ENCODE results near the gene STXBP5L. TPM values are rescaled to one million over a fixed set of nuclear protein-coding genes. Genes with fewer than 3 reads are reported as not detected.

The STXBP5L gene
- total RNA-seq, 1 donor from 2014 or later: 2.3 TPM

DNA sequence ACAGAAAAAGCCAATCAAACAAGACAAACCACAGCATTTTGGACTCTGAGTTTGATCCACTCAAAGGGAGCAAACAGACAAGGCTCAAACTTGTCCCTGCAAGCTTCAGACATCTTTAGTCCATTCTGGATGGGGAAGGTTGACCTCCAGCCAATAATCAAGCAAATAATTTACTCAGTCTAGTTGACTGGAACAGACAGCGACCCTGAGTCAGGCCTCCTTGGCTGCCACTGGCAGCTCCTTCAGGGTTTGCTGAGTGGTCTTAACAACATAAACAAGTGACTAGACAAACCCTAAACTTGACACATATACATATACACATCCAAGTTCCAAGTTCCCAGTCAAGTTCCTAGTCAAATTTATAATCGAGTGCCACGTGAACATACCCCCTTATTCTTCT is 323.9 kb downstream of the STXBP5L start:
- H4K20me1 ChIP-seq (ENCODE audit: low read depth): no peaks in the 10 kb centered on the region
- TF ChIP-seq EZH2phosphoT487 (IDR thresholded peaks at IDR 0.05) (no peak), EZH2 (IDR thresholded peaks at IDR 0.05) (no peak)
- TF ChIP-seq, protein P1, sequence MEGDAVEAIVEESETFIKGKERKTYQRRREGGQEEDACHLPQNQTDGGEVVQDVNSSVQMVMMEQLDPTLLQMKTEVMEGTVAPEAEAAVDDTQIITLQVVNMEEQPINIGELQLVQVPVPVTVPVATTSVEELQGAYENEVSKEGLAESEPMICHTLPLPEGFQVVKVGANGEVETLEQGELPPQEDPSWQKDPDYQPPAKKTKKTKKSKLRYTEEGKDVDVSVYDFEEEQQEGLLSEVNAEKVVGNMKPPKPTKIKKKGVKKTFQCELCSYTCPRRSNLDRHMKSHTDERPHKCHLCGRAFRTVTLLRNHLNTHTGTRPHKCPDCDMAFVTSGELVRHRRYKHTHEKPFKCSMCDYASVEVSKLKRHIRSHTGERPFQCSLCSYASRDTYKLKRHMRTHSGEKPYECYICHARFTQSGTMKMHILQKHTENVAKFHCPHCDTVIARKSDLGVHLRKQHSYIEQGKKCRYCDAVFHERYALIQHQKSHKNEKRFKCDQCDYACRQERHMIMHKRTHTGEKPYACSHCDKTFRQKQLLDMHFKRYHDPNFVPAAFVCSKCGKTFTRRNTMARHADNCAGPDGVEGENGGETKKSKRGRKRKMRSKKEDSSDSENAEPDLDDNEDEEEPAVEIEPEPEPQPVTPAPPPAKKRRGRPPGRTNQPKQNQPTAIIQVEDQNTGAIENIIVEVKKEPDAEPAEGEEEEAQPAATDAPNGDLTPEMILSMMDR (IDR thresholded peaks at IDR 0.05): no peak
- H3K4me2 ChIP-seq: no peak overlapping the region
- H3K27ac ChIP-seq: no peak overlapping the region
- no peaks in the 10 kb centered on the region for H3K4me1 ChIP-seq
- H3K36me3 Mint-ChIP-seq: no peaks in the 10 kb centered on the region
- DNase-seq (ENCODE audit: low spot score): no peak
- no peak overlapping the region for H3K27ac Mint-ChIP-seq
- no peak overlapping the region for H2AFZ ChIP-seq (replicated peaks)
- H3K27me3 Mint-ChIP-seq (ENCODE audit: insufficient read depth, low read depth): no peaks in the 10 kb centered on the region
- H3K4me1 Mint-ChIP-seq: peaks cover 7% of the 10 kb centered on the region
- H3K9me3 Mint-ChIP-seq: no peaks in the 10 kb centered on the region
- H3K9ac ChIP-seq: no peak overlapping the region
- no peaks in the 10 kb centered on the region for H3K9me3 ChIP-seq (ENCODE audit: low read depth)
- no peaks in the 10 kb centered on the region for H3K79me2 ChIP-seq (ENCODE audit: low read depth)
- no peak overlapping the region for H3K4me3 ChIP-seq
- H3F3A ChIP-seq (ENCODE audit: low read depth): no peaks in the 10 kb centered on the region
- H3K36me3 ChIP-seq: no peaks in the 10 kb centered on the region
- no peaks in the 10 kb centered on the region for H3K27me3 ChIP-seq
- H3K4me3 Mint-ChIP-seq: no peak overlapping the region

DNA sequence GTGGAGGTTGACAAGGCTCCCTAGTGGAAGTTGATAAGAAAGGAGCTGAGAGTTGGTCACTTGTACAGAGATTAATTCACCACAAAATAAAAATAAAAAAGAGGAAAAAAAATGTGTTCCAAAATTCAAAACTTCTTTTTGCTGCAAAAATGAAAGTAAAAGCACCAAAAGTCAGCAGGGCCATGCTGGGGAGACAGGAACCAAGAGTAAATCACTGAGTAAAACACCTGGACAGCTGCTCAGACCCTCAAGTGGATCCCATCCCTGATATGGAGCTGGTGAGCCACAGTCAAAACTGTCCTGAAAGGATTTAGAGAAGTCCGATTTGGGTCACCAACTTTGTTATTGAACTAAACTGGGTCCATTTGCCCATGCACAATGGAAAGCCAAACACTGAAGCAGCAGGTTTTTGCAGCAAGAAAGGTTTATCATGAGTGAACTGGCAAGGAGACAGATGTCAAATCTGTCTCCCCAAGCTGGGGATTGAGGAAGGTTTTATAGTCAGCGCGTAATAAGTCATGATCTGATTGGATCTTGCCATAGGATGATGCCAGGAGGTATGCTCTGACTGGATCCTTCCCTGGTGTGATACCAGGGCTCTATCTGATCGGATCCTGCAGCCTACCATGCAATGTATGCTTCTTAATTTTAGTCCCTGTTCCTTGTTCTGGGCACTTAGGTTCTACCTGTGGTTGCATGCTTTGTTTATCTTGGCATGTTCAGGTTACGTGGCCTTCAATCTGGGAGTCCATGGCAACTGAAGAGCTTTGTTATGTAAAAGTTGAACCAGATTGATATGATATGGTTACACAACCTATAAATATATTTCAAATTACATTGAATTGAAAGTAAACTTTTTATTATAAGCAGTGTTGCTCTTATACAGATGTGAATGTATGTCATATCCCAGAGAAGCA is 324.6 kb downstream of the STXBP5L start:
- no peak for TF ChIP-seq EZH2phosphoT487 (IDR thresholded peaks at IDR 0.05)
- TF ChIP-seq EZH2 (IDR thresholded peaks at IDR 0.05): no peak
- TF ChIP-seq, protein P1 (IDR thresholded peaks at IDR 0.05): peak; percentile 17

DNA sequence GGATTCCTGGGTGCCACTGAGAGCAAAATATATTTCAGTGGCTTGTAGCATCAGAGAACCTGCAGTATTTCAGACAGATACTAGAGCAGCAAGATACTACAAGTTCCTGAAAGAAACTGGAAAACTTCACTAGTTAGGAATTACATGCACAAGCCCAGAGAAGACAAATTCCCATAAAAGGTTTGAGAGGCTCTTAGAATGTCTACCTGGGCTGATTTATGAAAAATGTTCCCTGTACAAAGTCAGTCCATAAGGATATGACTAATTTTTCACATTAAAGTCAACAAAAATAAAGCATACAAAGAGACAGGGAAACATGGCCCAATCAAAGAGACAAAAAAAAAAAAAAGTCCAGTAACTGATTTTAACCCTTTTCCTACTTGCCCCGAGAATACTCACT is 335.2 kb downstream of the STXBP5L start:
- Histone ChIP-seq H3K79me2 (ENCODE audit: low read depth) (no peaks in the 10 kb centered on the region), H3K9me3 (ENCODE audit: low read depth) (no peaks in the 10 kb centered on the region), H2AFZ (replicated peaks) (no peak overlapping the region), H3K4me1 (no peaks in the 10 kb centered on the region), H3K4me2 (no peak overlapping the region), H3K27me3 (no peaks in the 10 kb centered on the region), H3F3A (ENCODE audit: low read depth) (no peaks in the 10 kb centered on the region), H3K27ac (no peak overlapping the region), H4K20me1 (ENCODE audit: low read depth) (no peaks in the 10 kb centered on the region), H3K9ac (no peak overlapping the region), H3K4me3 (no peak overlapping the region), H3K36me3 (no peaks in the 10 kb centered on the region)
- H3K4me1 Mint-ChIP-seq: peaks cover 14% of the 10 kb centered on the region
- H3K27ac Mint-ChIP-seq: no peak overlapping the region
- TF ChIP-seq, protein P1 (IDR thresholded peaks at IDR 0.05): no peak
- no peak for TF ChIP-seq EZH2phosphoT487 (IDR thresholded peaks at IDR 0.05)
- TF ChIP-seq EZH2 (IDR thresholded peaks at IDR 0.05): no peak
- no peaks in the 10 kb centered on the region for H3K27me3 Mint-ChIP-seq (ENCODE audit: insufficient read depth, low read depth)
- no peak overlapping the region for H3K4me3 Mint-ChIP-seq
- H3K9me3 Mint-ChIP-seq: no peaks in the 10 kb centered on the region
- no peaks in the 10 kb centered on the region for H3K36me3 Mint-ChIP-seq
- no peak for DNase-seq (ENCODE audit: low spot score)

More for the DNA sequence above, 324.6 kb downstream of the STXBP5L start:
- H3F3A ChIP-seq (ENCODE audit: low read depth): no peaks in the 10 kb centered on the region
- no peaks in the 10 kb centered on the region for H3K27me3 ChIP-seq
- DNase-seq (ENCODE audit: low spot score): no peak
- H3K36me3 ChIP-seq: no peaks in the 10 kb centered on the region
- Mint-ChIP-seq H3K4me3 (no peak overlapping the region), H3K9me3 (no peaks in the 10 kb centered on the region), H3K27ac (no peak overlapping the region), H3K27me3 (ENCODE audit: insufficient read depth, low read depth) (no peaks in the 10 kb centered on the region), H3K36me3 (no peaks in the 10 kb centered on the region), H3K4me1 (peaks cover 7% of the 10 kb centered on the region)
- no peak overlapping the region for H2AFZ ChIP-seq (replicated peaks)
- no peaks in the 10 kb centered on the region for H3K79me2 ChIP-seq (ENCODE audit: low read depth)
- H3K9ac ChIP-seq: no peak overlapping the region
- H3K9me3 ChIP-seq (ENCODE audit: low read depth): no peaks in the 10 kb centered on the region
- no peaks in the 10 kb centered on the region for H4K20me1 ChIP-seq (ENCODE audit: low read depth)
- H3K4me3 ChIP-seq: no peak overlapping the region
- peaks cover 3% of the 10 kb centered on the region for H3K4me1 ChIP-seq
- H3K27ac ChIP-seq: no peak overlapping the region
- H3K4me2 ChIP-seq: no peak overlapping the region

Data from neural progenitor cell (in vitro differentiated cells).